HTR-8/SVneo (cell line): ENCODE results near the gene NEAT1.

ENCODE experiments used
- DNase-seq: peaks from one replicate; pipeline ENCODE4 v3.0.0; 2011; ENCODE audit warnings: low spot score, mixed read lengths; ENCODE audit not compliant: insufficient read length
- FAIRE-seq: peaks from 2 replicates; lab custom pipeline; 2011; peaks lifted over from hg19 to GRCh38; lab: Jason Lieb, UNC

The NEAT1 gene

GRCh38 chr11:65388731-65389130, 33.9 kb upstream of the NEAT1 start:
- FAIRE-seq, result no peak

GRCh38 chr11:65389294-65389980, 33.2 kb upstream of the NEAT1 start:
- FAIRE-seq (no peak), DNase-seq (no peak)

More at GRCh38 chr11:65388731-65389130, 33.9 kb upstream of the NEAT1 start:
- no peak for DNase-seq

- DNase-seq (no peak), FAIRE-seq (no peak)
These were observed 32.3 kb upstream of the NEAT1 start for GRCh38 chr11:65390099-65390941.

- DNase-seq (no peak), FAIRE-seq (no peak)
These were observed 31.6 kb upstream of the NEAT1 start for GRCh38 chr11:65390996-65391395.

GRCh38 chr11:65392186-65392829, 30.3 kb upstream of the NEAT1 start:
- no peak for FAIRE-seq
- no peak for DNase-seq

- DNase-seq, result no peak
- no peak for FAIRE-seq
These were observed 29.7 kb upstream of the NEAT1 start for GRCh38 chr11:65392899-65393298.

- DNase-seq, result no peak
- no peak for FAIRE-seq
These were observed 29.0 kb upstream of the NEAT1 start for GRCh38 chr11:65393513-65394079.

- no peak for FAIRE-seq
- no peak for DNase-seq
These were observed 28.5 kb upstream of the NEAT1 start for GRCh38 chr11:65394125-65394536.

GRCh38 chr11:65395961-65396530, 26.6 kb upstream of the NEAT1 start:
- no peak for DNase-seq
- FAIRE-seq, result no peak

- no peak for FAIRE-seq
- no peak for DNase-seq
These were observed 25.5 kb upstream of the NEAT1 start for GRCh38 chr11:65396769-65397745.

- FAIRE-seq, result no peak
- no peak for DNase-seq
These were observed 24.2 kb upstream of the NEAT1 start for GRCh38 chr11:65398362-65398910.

GRCh38 chr11:65399249-65399648, 23.3 kb upstream of the NEAT1 start:
- DNase-seq (no peak), FAIRE-seq (no peak)

- DNase-seq (no peak), FAIRE-seq (no peak)
These were observed 22.8 kb upstream of the NEAT1 start for GRCh38 chr11:65399845-65400244.

GRCh38 chr11:65400307-65401072, 22.1 kb upstream of the NEAT1 start:
- FAIRE-seq (no peak), DNase-seq (no peak)

- no peak for FAIRE-seq
- DNase-seq, result no peak
These were observed 21.4 kb upstream of the NEAT1 start for GRCh38 chr11:65401073-65401802.

GRCh38 chr11:65401803-65402248, 20.8 kb upstream of the NEAT1 start:
- FAIRE-seq (no peak), DNase-seq (no peak)

GRCh38 chr11:65402790-65403189, 19.8 kb upstream of the NEAT1 start:
- FAIRE-seq (no peak), DNase-seq (no peak)
